GM23248 (cell line): ENCODE data around the gene ASPSCR1. TPM values are rescaled to one million over a fixed set of nuclear protein-coding genes. Genes with fewer than 3 reads are reported as not detected.
"Not testable (repeated sequence)": the region's sequence is repeated elsewhere in the genome, so short reads cannot be mapped to it uniquely, and the experiment has no call there.

Experiments used
- DNase-seq: peaks from one replicate; pipeline ENCODE4 v3.0.0-alpha.2; 2015
- H2AFZ ChIP-seq: fragments of 200-600 bp; sonication (generic); 2 replicates; pipeline ENCODE4 v1.6.1; 2016; ENCODE audit warnings: antibody characterized with exemption
- H3F3A ChIP-seq: fragments of 200-600 bp; sonication (generic); 2 replicates; pipeline ENCODE4 v1.6.1; 2016; ENCODE audit warnings: mild to moderate bottlenecking, antibody characterized with exemption, mixed run types; ENCODE audit not compliant: insufficient read depth
- H3K27ac ChIP-seq: fragments of 200-600 bp; sonication (generic); 2 replicates; pipeline ENCODE4 v1.5.1; 2016; ENCODE audit warnings: mild to moderate bottlenecking
- H3K27me3 ChIP-seq: fragments of 200-600 bp; sonication (generic); replicated peaks from 2 replicates; pipeline ENCODE4 v1.6.1; 2016; ENCODE audit warnings: mild to moderate bottlenecking; ENCODE audit not compliant: insufficient read depth
- H3K36me3 ChIP-seq: fragments of 200-600 bp; sonication (generic); 2 replicates; pipeline ENCODE4 v1.6.1; 2016; ENCODE audit warnings: low read depth, mild to moderate bottlenecking
- H3K4me1 ChIP-seq: fragments of 200-600 bp; sonication (generic); 2 replicates; pipeline ENCODE4 v1.6.1; 2016; ENCODE audit warnings: mild to moderate bottlenecking; ENCODE audit not compliant: insufficient read depth
- H3K4me2 ChIP-seq: fragments of 200-600 bp; sonication (generic); one replicate; pipeline ENCODE4 v1.6.1; 2016; ENCODE audit warnings: mild to moderate bottlenecking; ENCODE audit not compliant: unreplicated experiment
- H3K4me3 ChIP-seq: fragments of 200-600 bp; sonication (generic); 2 replicates; pipeline ENCODE4 v1.5.1; 2016; ENCODE audit warnings: mild to moderate bottlenecking
- H3K79me2 ChIP-seq: fragments of 200-600 bp; sonication (generic); 2 replicates; pipeline ENCODE4 v1.6.1; 2016; ENCODE audit warnings: mild to moderate bottlenecking; ENCODE audit not compliant: insufficient read depth
- H3K9ac ChIP-seq: fragments of 200-600 bp; sonication (generic); 2 replicates; pipeline ENCODE4 v1.6.1; 2016; ENCODE audit warnings: mild to moderate bottlenecking
- H3K9me2 ChIP-seq: fragments of 200-600 bp; sonication (generic); 2 replicates; pipeline ENCODE4 v1.6.1; 2016; ENCODE audit warnings: mixed run types, mild to moderate bottlenecking, moderate library complexity; ENCODE audit not compliant: insufficient read depth
- H3K9me3 ChIP-seq: fragments of 200-600 bp; sonication (generic); one replicate; pipeline ENCODE4 v1.6.1; 2017; ENCODE audit warnings: low read depth
- H4K20me1 ChIP-seq: fragments of 200-600 bp; sonication (generic); 2 replicates; pipeline ENCODE4 v1.6.0; 2016; ENCODE audit not compliant: insufficient read depth
- EZH2 ChIP-seq: fragments of 200-600 bp; sonication (generic); IDR thresholded peaks from 2 replicates; pipeline ENCODE4 v1.6.1; 2018; ENCODE audit warnings: antibody characterized with exemption, mild to moderate bottlenecking; ENCODE audit not compliant: insufficient read depth, poor library complexity, severe bottlenecking
- EZH2phosphoT487 ChIP-seq: fragments of 200-600 bp; sonication (generic); IDR thresholded peaks from 2 replicates; pipeline ENCODE4 v1.6.1; 2018; ENCODE audit warnings: antibody characterized with exemption, moderate library complexity, mild to moderate bottlenecking, low read depth; ENCODE audit not compliant: insufficient read depth
- WGBS, 2 experiments: methylation state at CpG; one replicate each; pipeline ENCODE4 v1.1.6; 2015 to 2017; ENCODE audit warnings: low lambda C conversion rate in 2 of 2, low coverage in 1 of 2; ENCODE audit errors: missing lambda C conversion rate in 2 of 2; 5-methylcytosine and 5-hydroxymethylcytosine counted together
- in situ Hi-C: fragments of 300-500 bp; cut with MboI; formaldehyde crosslinking; loops from 2 replicates; pipeline ENCODE4 v1.15.0; 2020
- polyA plus RNA-seq: library from polyadenylated mRNA; unstranded; fragments of >200 nt; fragmentation: Nextera tagmentation; extraction: Ambion mirVana; gene quantifications from 2 replicates; pipeline ENCODE4 v1.2.1, GENCODE V29; 2016
- total RNA-seq: library from RNA; depleted of rRNA; stranded (reverse); fragments of >200 nt; shearing (Covaris generic); gene quantifications from 2 replicates; pipeline ENCODE4 v1.2.3, GENCODE V29; 2014

Gene ASPSCR1
- total and polyA plus RNA-seq, 2 experiments from 2014 or later = 20.6 to 23.5 TPM

- no peak for DNase-seq
- H3K27me3 ChIP-seq = no peaks in the 10 kb centered on the region
- peak overlapping the region; percentile 61 for H2AFZ ChIP-seq
- no peaks in the 10 kb centered on the region for H3K79me2 ChIP-seq
- H3K4me2 ChIP-seq = peak overlapping the region; percentile 86
- 0 out of 2 replicates have a peak overlapping the region, but pooled peaks have one; percentile 69 for H3K27ac ChIP-seq
- TF ChIP-seq EZH2 (no peak), EZH2phosphoT487 (no peak)
- H3K4me3 ChIP-seq = peak overlapping the region; percentile 79
- H3F3A ChIP-seq = peaks cover 6% of the 10 kb centered on the region; the same call in 1 of the 2 replicates
- H3K9ac ChIP-seq = peak overlapping the region; percentile 74; the same call in 1 of the 2 replicates
- H3K36me3 ChIP-seq = no peaks in the 10 kb centered on the region
- H3K9me2 ChIP-seq = no peaks in the 10 kb centered on the region
- no peaks in the 10 kb centered on the region for H4K20me1 ChIP-seq
- H3K9me3 ChIP-seq = no peaks in the 10 kb centered on the region
- 1 to 2% methylated on average over 10 of the region's 10 CpGs for whole genome bisulfite sequencing, 2 experiments
- no peaks in the 10 kb centered on the region for H3K4me1 ChIP-seq
- in situ Hi-C loops = no loop called here
These were observed 60.4 kb downstream of the ASPSCR1 start for GRCh38 chr17:82037889-82038195.

GRCh38 chr17:82038796-82039409 is 61.5 kb downstream of the ASPSCR1 start:
- H3K27ac ChIP-seq, H3K4me3 ChIP-seq, H3K4me2 ChIP-seq, H2AFZ ChIP-seq, H3K27me3 ChIP-seq, H4K20me1 ChIP-seq, H3K79me2 ChIP-seq, H3K4me1 ChIP-seq, H3K36me3 ChIP-seq, H3K9me2 ChIP-seq, H3K9ac ChIP-seq, H3F3A ChIP-seq, in situ Hi-C loops, H3K9me3 ChIP-seq, DNase-seq: not testable (repeated sequence)
- 82 to 83% methylated on average over 16 of the region's 16 CpGs for WGBS, 2 experiments

DNA sequence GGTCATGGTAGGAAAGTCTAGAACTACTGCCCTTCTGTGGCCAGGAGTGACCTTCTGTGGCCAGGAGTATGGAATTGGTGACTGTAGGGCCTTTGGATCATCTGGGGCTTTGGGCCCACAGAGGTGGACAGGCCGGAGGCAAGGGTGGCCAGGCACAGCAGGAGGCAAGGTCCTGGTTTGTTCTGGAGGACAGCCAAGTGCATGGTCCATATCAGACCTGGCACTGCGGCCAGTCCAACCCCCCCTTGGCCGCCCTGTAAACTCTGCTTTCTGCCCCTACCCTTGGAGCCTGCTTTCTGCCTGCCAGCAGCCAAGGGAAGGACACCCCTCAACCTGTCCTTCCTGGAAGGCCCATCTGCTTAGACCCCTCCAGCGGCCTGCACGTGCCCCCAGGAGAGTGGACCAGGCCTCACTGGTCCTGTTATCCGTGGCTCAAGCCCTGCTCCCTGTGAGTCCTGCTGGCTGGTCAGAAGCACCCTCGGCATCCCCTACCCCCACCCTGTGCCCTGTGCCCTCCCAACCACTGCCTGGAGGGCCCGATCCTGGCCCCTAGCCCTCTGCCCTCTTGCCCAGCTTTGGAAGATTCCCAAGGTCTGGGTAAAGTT is 62.4 kb downstream of the ASPSCR1 start:
- H3K4me1 ChIP-seq = no peaks in the 10 kb centered on the region
- DNase-seq = no peak
- H3K4me3 ChIP-seq = no peak overlapping the region
- H3F3A ChIP-seq = peaks cover 6% of the 10 kb centered on the region; the same call in 1 of the 2 replicates
- H3K9me3 ChIP-seq = no peaks in the 10 kb centered on the region
- H3K27ac ChIP-seq = no peak overlapping the region
- no peaks in the 10 kb centered on the region for H3K36me3 ChIP-seq
- H3K9me2 ChIP-seq = no peaks in the 10 kb centered on the region
- TF ChIP-seq EZH2 (no peak), EZH2phosphoT487 (no peak)
- no peak overlapping the region for H3K4me2 ChIP-seq
- H3K27me3 ChIP-seq = no peaks in the 10 kb centered on the region
- H3K79me2 ChIP-seq = no peaks in the 10 kb centered on the region
- H4K20me1 ChIP-seq = no peaks in the 10 kb centered on the region
- H2AFZ ChIP-seq = no peak overlapping the region
- 85 to 97% methylated on average over 8 of the region's 8 CpGs for WGBS, 2 experiments
- H3K9ac ChIP-seq = no peak overlapping the region
- in situ Hi-C loops = no loop called here

GRCh38 chr17:82041144-82041814 is 63.9 kb downstream of the ASPSCR1 start:
- no peak overlapping the region for H3K4me2 ChIP-seq
- DNase-seq = peak; percentile 48
- no peak overlapping the region for H2AFZ ChIP-seq
- WGBS, 2 experiments = 70 to 73% methylated on average over 17 of the region's 17 CpGs
- no peaks in the 10 kb centered on the region for H3K79me2 ChIP-seq
- no peak overlapping the region for H3K4me3 ChIP-seq
- no peaks in the 10 kb centered on the region for H4K20me1 ChIP-seq
- peaks cover 6% of the 10 kb centered on the region; the same call in 1 of the 2 replicates for H3F3A ChIP-seq
- no peak overlapping the region for H3K27ac ChIP-seq
- no peaks in the 10 kb centered on the region for H3K36me3 ChIP-seq
- no peaks in the 10 kb centered on the region for H3K27me3 ChIP-seq
- H3K9me2 ChIP-seq = no peaks in the 10 kb centered on the region
- in situ Hi-C loops = no loop called here
- no peaks in the 10 kb centered on the region for H3K9me3 ChIP-seq
- TF ChIP-seq EZH2 = no peak
- no peak for TF ChIP-seq EZH2phosphoT487
- no peaks in the 10 kb centered on the region for H3K4me1 ChIP-seq
- H3K9ac ChIP-seq = no peak overlapping the region
